ENCODE results near the gene REEP2. TPM values are rescaled to one million over a fixed set of nuclear protein-coding genes. Genes with fewer than 3 reads are reported as not detected.
"Not testable (repeated sequence)": the region's sequence is repeated elsewhere in the genome, so short reads cannot be mapped to it uniquely, and the experiment has no call there.

The REEP2 gene, protein sequence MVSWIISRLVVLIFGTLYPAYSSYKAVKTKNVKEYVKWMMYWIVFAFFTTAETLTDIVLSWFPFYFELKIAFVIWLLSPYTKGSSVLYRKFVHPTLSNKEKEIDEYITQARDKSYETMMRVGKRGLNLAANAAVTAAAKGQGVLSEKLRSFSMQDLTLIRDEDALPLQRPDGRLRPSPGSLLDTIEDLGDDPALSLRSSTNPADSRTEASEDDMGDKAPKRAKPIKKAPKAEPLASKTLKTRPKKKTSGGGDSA
- 55.1 and 59.2 TPM in 2 replicates for total RNA-seq
- long read RNA-seq, result 0 reads

DNA sequence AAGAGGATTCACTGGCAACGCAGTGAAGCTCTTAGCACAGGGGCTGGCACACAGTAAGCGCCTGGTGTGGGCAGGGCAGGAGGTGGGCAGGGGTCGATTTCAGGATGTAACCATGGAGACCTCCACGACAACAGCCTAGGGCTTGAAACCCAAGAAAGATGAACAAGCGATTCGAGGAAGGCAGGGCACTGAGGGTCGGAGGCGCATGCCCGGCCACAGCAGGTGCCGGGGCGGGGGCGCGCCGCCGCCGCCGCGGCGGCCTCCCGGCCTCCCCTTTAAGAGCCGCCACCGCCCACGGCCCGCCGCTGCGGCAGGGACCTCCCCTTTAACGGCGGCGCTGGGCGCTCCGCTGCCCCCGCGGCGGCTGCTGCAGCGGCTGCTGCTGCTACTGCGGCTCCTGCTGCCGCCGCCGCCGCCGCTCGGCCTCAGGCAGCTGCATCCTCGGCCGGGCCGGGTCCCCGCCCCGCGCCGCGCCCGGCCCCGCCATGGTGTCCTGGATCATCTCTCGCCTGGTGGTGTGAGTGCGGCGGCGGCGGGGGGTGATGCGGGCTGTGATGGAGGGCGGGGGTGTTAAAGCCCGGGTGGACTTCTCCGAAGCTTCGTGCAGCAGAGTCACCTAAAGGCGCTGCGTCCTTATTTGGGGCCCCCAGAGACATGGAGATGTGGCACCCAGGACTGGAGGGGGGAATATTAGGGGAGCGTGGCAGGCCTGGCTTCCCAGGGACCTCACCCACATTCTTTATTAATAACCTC is at the start of gene REEP2:
Gene REEP2 (plus strand): TSS at position 334 of the 753 bp plus-strand sequence. CDS start 152 bp downstream, at position 486.
- no peaks in the 10 kb centered on the region for H3K9me3 Mint-ChIP-seq
- peak within 1 kb of the TSS; percentile 96 for H3K27ac Mint-ChIP-seq (ENCODE audit: unreplicated experiment)
- no peak for TF ChIP-seq CTCF (conservative IDR thresholded peaks at IDR 0.05)
- DNase-seq (ENCODE audit: low read depth, low spot score), result peak; percentile 62
- H3K4me1 Mint-ChIP-seq, result peaks cover 32% of the 10 kb centered on the region
- H3K27me3 Mint-ChIP-seq (ENCODE audit: low read depth), result no peaks in the 10 kb centered on the region
- peaks cover 3% of the 10 kb centered on the region for H3K36me3 Mint-ChIP-seq (ENCODE audit: low read depth)
- peak within 1 kb of the TSS; percentile 93 for H3K4me3 Mint-ChIP-seq

DNA sequence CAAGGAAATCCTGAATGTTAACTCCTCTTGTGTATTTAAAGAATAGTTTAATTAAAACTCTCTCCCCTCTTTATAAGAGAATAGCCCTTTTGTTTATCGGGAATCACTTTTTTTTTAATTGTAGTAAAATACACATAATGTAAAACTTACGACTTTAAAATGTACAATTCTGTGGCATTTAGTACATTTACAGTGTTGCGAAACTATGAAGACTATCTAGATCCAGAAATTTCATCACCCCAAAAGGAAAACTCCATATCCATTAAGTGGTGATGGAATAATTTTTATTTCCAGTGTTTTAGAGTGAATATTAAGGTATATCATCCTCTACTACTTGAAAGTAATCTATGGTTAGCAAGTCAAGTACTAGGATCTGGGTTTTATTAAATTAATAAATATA is 49.5 kb upstream of the REEP2 start:
- Mint-ChIP-seq H3K36me3 (ENCODE audit: low read depth) (peaks cover 15% of the 10 kb centered on the region), H3K4me1 (peaks cover 26% of the 10 kb centered on the region), H3K4me3 (no peak overlapping the region), H3K27me3 (ENCODE audit: low read depth) (no peaks in the 10 kb centered on the region), H3K27ac (ENCODE audit: unreplicated experiment) (no peak overlapping the region), H3K9me3 (no peaks in the 10 kb centered on the region)
- DNase-seq (ENCODE audit: low read depth, low spot score), result no peak
- TF ChIP-seq CTCF (conservative IDR thresholded peaks at IDR 0.05), result no peak

- DNase-seq (ENCODE audit: low read depth, low spot score); H3K4me3 Mint-ChIP-seq; H3K27me3 Mint-ChIP-seq (ENCODE audit: low read depth); H3K9me3 Mint-ChIP-seq; H3K27ac Mint-ChIP-seq (ENCODE audit: unreplicated experiment): not testable (repeated sequence)
- Mint-ChIP-seq H3K4me1 (peaks cover 26% of the 10 kb centered on the region), H3K36me3 (ENCODE audit: low read depth) (peaks cover 18% of the 10 kb centered on the region)
Observed at GRCh38 chr5:138389911-138390310, 48.9 kb upstream of the REEP2 start.

DNA sequence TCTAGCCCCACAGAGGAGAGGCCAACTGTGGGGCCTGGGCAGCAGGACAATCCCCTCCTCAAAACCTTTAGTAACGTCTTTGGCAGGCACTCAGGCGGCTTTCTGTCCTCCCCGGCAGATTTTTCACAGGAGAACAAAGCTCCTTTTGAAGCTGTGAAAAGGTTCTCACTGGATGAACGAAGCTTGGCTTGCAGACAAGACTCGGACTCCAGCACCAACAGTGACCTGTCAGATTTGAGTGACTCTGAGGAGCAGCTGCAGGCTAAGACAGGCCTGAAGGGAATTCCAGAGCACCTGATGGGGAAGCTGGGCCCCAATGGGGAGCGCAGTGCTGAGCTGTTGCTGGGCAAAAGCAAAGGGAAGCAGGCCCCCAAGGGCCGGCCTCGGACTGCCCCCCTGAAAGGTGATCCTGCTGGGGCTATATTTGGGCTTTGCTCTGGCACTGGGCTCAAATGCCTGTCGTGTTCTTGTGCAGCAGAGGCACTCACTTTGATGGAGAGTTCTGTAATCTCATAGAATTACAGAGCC is 46.9 kb upstream of the REEP2 start:
- TF ChIP-seq CTCF (conservative IDR thresholded peaks at IDR 0.05), result no peak
- Mint-ChIP-seq H3K27me3 (ENCODE audit: low read depth) (no peaks in the 10 kb centered on the region), H3K4me1 (peaks cover 26% of the 10 kb centered on the region), H3K27ac (ENCODE audit: unreplicated experiment) (peak overlapping the region; percentile 83), H3K9me3 (no peaks in the 10 kb centered on the region), H3K4me3 (peak overlapping the region; percentile 24), H3K36me3 (ENCODE audit: low read depth) (peaks cover 26% of the 10 kb centered on the region)
- peak; percentile 13 for DNase-seq (ENCODE audit: low read depth, low spot score)

- H3K27me3 Mint-ChIP-seq (ENCODE audit: low read depth), result no peaks in the 10 kb centered on the region
- no peaks in the 10 kb centered on the region for H3K4me1 Mint-ChIP-seq
Observed at GRCh38 chr5:138402640-138403039, 36.2 kb upstream of the REEP2 start.

More at GRCh38 chr5:138402640-138403039, 36.2 kb upstream of the REEP2 start:
- DNase-seq (ENCODE audit: low read depth, low spot score), result no peak
- TF ChIP-seq CTCF (conservative IDR thresholded peaks at IDR 0.05), result no peak
- Mint-ChIP-seq H3K36me3 (ENCODE audit: low read depth) (peaks cover 33% of the 10 kb centered on the region), H3K27ac (ENCODE audit: unreplicated experiment) (no peak overlapping the region), H3K4me3 (no peak overlapping the region), H3K9me3 (no peaks in the 10 kb centered on the region)
